Uterus (tissue), 2 donors: Measurements from ENCODE around the gene MIPEP.

Experiments
- CTCF ChIP-seq, 4 experiments: fragments of 200-600 bp in 2 of 4; fragments of 450-650 bp in 2 of 4; sonication (generic) in 2 of 4; IDR thresholded peaks; one replicate each; pipeline ENCODE4 v1.5.1; 2016 to 2019; ENCODE audit warnings: antibody characterized with exemption in 4 of 4, mild to moderate bottlenecking in 2 of 4, moderate library complexity in 1 of 4
- POLR2A ChIP-seq, 2 donors: fragments of 450-650 bp; IDR thresholded peaks; one replicate each; pipeline ENCODE4 v1.6.1; 2016; ENCODE audit warnings: antibody characterized with exemption in 2 of 2, mild to moderate bottlenecking in 1 of 2, moderate library complexity in 1 of 2

DNA sequence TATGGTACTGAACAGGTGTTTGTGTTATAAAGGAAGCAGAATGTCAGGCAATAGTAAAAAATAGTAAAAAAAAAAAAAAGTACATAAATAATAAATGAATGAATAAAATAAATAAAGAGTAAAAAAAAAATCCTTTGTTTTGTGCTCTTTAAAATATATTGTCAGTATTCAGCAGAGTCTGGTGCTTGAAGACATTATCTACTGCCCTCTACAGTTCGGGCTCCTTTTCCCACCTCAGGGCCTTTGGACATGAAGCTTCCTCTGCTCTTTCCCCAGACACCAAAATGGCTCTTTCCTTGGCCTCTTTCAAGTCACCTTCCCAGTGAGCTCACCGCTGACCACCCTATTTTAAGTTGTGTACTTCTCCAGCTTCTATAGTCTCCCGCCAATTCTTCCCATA lies 181.5 kb downstream of the MIPEP start:
- TF ChIP-seq CTCF (IDR thresholded peaks at IDR 0.05) (no peak), POLR2A (IDR thresholded peaks at IDR 0.05) (no peak)
